Ovary (tissue), 3 donors: Measurements from ENCODE around the gene CCR5AS.

Source experiments
- CTCF ChIP-seq, 3 donors: fragments of 450-650 bp in 2 of 3; fragments of 200-600 bp in 1 of 3; IDR thresholded peaks; one replicate each; pipeline versions ENCODE4 v1.5.1 to v1.8.0; 2016 to 2022; ENCODE audit warnings: antibody characterized with exemption in 3 of 3, mild to moderate bottlenecking in 1 of 3
- EP300 ChIP-seq: sonication (generic); formaldehyde crosslinking; IDR thresholded peaks from one replicate; pipeline ENCODE4 v1.6.1; 2017; ENCODE audit warnings: antibody characterized with exemption
- donor health status: DM: no; HTN: no; CAD: no.

- TF ChIP-seq CTCF (IDR thresholded peaks at IDR 0.05) (no peak), EP300 (no peak)
These were observed 40.9 kb downstream of the CCR5AS start for GRCh38 chr3:46365737-46366524.
